Fibroblast of lung (primary cell): ENCODE measurements around the gene ADAMTS3. TPM values are rescaled to one million over a fixed set of nuclear protein-coding genes. Genes with fewer than 3 reads are reported as not detected.

Experiments used
- DNase-seq, 2 donors: peaks; one replicate each; pipeline versions ENCODE4 v3.0.0 to v3.0.0-alpha.2; 2010; ENCODE audit warnings: low read depth in 2 of 2
- H2AFZ ChIP-seq: 2 replicates; pipeline ENCODE4 v1.5.1; 2012; ENCODE audit warnings: low read length, control low read depth, inconsistent platforms
- H3K27ac ChIP-seq: 2 replicates; pipeline ENCODE4 v1.5.1; 2011; ENCODE audit warnings: low read length, control low read depth; ENCODE audit not compliant: insufficient read depth
- H3K27me3 ChIP-seq: 2 replicates; pipeline ENCODE4 v1.5.1; 2011; ENCODE audit warnings: mild to moderate bottlenecking, low read length; ENCODE audit not compliant: control insufficient read depth, insufficient read depth
- H3K36me3 ChIP-seq: 2 replicates; pipeline ENCODE4 v1.5.1; 2011; ENCODE audit warnings: low read length; ENCODE audit not compliant: control insufficient read depth, insufficient read depth
- H3K4me1 ChIP-seq: 2 replicates; pipeline ENCODE4 v1.5.1; 2011; ENCODE audit warnings: low read length; ENCODE audit not compliant: control insufficient read depth, insufficient read depth; ENCODE audit errors: extremely low read depth
- H3K4me2 ChIP-seq: 2 replicates; pipeline ENCODE4 v1.5.1; 2011; ENCODE audit warnings: low read length, control low read depth; ENCODE audit not compliant: insufficient read depth; ENCODE audit errors: extremely low read depth
- H3K4me3 ChIP-seq, 4 experiments: fragments of 200-600 bp in 1 of 4; sonication (generic) in 1 of 4; replicated peaks in 1 of 4; 2 replicates each; pipeline ENCODE4 v1.5.1; 2011 to 2016; ENCODE audit warnings: low read length in 4 of 4, low read depth in 3 of 4, mild to moderate bottlenecking in 3 of 4, control low read depth in 2 of 4, inconsistent platforms in 1 of 4, mixed read lengths in 1 of 4; ENCODE audit not compliant: insufficient read depth in 1 of 4; ENCODE audit errors: control extremely low read depth in 1 of 4
- H3K79me2 ChIP-seq: 2 replicates; pipeline ENCODE4 v1.5.1; 2012; ENCODE audit warnings: mild to moderate bottlenecking, low read length, inconsistent platforms; ENCODE audit not compliant: control insufficient read depth, insufficient read depth
- H3K9ac ChIP-seq: 2 replicates; pipeline ENCODE4 v1.5.1; 2011; ENCODE audit warnings: mild to moderate bottlenecking, low read length, control low read depth; ENCODE audit not compliant: insufficient read depth
- H3K9me3 ChIP-seq: 2 replicates; pipeline ENCODE4 v1.5.1; 2012; ENCODE audit warnings: low read depth, low read length; ENCODE audit not compliant: control insufficient read depth, insufficient read depth
- H4K20me1 ChIP-seq: 2 replicates; pipeline ENCODE4 v1.5.1; 2011; ENCODE audit warnings: low read length; ENCODE audit not compliant: control insufficient read depth, insufficient read depth; ENCODE audit errors: extremely low read depth
- CTCF ChIP-seq, 2 donors: IDR thresholded peaks in 1 of 2; conservative IDR thresholded peaks in 1 of 2; 1 replicate in 1 of 2; 2 replicates in 1 of 2; pipeline ENCODE4 v1.5.1; 2011 to 2012; ENCODE audit warnings: low read length in 2 of 2, control low read depth in 1 of 2, inconsistent platforms in 1 of 2, low read depth in 1 of 2, mild to moderate bottlenecking in 1 of 2
- EZH2 ChIP-seq: IDR thresholded peaks from 2 replicates; pipeline ENCODE4 v1.5.1; 2012; ENCODE audit warnings: low read length, control low read depth, mild to moderate bottlenecking; ENCODE audit errors: missing control alignments
- polyA plus RNA-seq, 2 donors: library from polyadenylated mRNA; depleted of rRNA in 1 of 2; stranded (reverse) in 1 of 2; unstranded in 1 of 2; fragments of >200 nt; gene quantifications; 2 replicates each; pipeline ENCODE4 v1.2.1, GENCODE V29; 2011 to 2012; ENCODE audit warnings: missing spikeins in 1 of 2
- total RNA-seq: library from RNA; depleted of rRNA; stranded (reverse); fragments of >200 nt; gene quantifications from 2 replicates; pipeline ENCODE4 v1.2.1, GENCODE V29; 2014

The ADAMTS3 gene
- total and polyA plus RNA-seq, 2 donors (not counting 1 experiment from before 2014, with no cell fraction given) = 0.86 to 2.1 TPM

DNA sequence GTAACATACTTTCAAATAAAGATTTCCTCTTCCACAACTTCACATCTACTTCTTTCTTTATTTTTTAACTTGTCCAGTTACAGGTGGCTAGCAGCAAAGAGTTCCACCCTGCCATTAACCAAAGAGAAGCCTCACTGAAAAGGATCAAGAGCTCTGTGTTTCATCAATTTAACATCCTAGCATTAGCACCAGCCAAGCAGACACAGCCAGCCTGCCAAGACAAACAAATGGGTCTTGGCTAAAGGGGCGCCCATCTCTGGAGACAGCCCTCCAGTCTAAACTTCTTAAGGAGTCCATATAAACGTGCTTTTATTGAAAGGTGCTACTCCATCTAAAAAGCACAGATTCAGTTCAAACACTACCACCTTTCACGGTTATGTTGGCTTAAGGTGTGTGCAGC lies 105.3 kb downstream of the ADAMTS3 start:
- Histone ChIP-seq H3K36me3 (no peaks in the 10 kb centered on the region), H3K27ac (no peak overlapping the region)

GRCh38 chr4:72457158-72457557 lies 111.9 kb downstream of the ADAMTS3 start:
- no peaks in the 10 kb centered on the region for H4K20me1 ChIP-seq
- peak in 1 of 2 donors; percentile 43 for DNase-seq
- H3K9ac ChIP-seq = no peak overlapping the region
- H3K4me1 ChIP-seq = no peaks in the 10 kb centered on the region
- no peaks in the 10 kb centered on the region for H3K79me2 ChIP-seq
- no peak overlapping the region for H3K27ac ChIP-seq
- H3K27me3 ChIP-seq = no peaks in the 10 kb centered on the region
- H2AFZ ChIP-seq = no peak overlapping the region
- no peaks in the 10 kb centered on the region for H3K36me3 ChIP-seq
- TF ChIP-seq EZH2 (no peak), CTCF (conservative IDR thresholded peaks at IDR 0.05 in 1 of 2, IDR thresholded peaks at IDR 0.05 in 1 of 2; ENCODE audit: low read depth in 1 of 2, low read length in 2 of 2) (no peak)
- no peaks in the 10 kb centered on the region for H3K9me3 ChIP-seq
- H3K4me2 ChIP-seq = no peak overlapping the region
- H3K4me3 ChIP-seq = no peak overlapping the region

More for the DNA sequence above, 105.3 kb downstream of the ADAMTS3 start:
- DNase-seq = no peak
- H3K9me3 ChIP-seq = no peaks in the 10 kb centered on the region
- no peak overlapping the region for H3K9ac ChIP-seq
- no peaks in the 10 kb centered on the region for H4K20me1 ChIP-seq
- H3K4me1 ChIP-seq = no peaks in the 10 kb centered on the region
- no peak overlapping the region for H3K4me3 ChIP-seq
- H2AFZ ChIP-seq = no peak overlapping the region
- H3K4me2 ChIP-seq = no peak overlapping the region
- TF ChIP-seq CTCF (conservative IDR thresholded peaks at IDR 0.05 in 1 of 2, IDR thresholded peaks at IDR 0.05 in 1 of 2; ENCODE audit: low read depth in 1 of 2, low read length in 2 of 2) (no peak), EZH2 (no peak)
- H3K27me3 ChIP-seq = no peaks in the 10 kb centered on the region
- H3K79me2 ChIP-seq = no peaks in the 10 kb centered on the region

GRCh38 chr4:72451349-72451748 lies 117.7 kb downstream of the ADAMTS3 start:
- Histone ChIP-seq H3K27ac (no peak overlapping the region), H3K4me2 (no peak overlapping the region), H3K36me3 (no peaks in the 10 kb centered on the region), H3K27me3 (no peaks in the 10 kb centered on the region), H3K79me2 (no peaks in the 10 kb centered on the region), H4K20me1 (no peaks in the 10 kb centered on the region), H3K9ac (no peak overlapping the region), H2AFZ (no peak overlapping the region), H3K4me1 (no peaks in the 10 kb centered on the region), H3K9me3 (no peaks in the 10 kb centered on the region), H3K4me3 (no peak overlapping the region)
- TF ChIP-seq EZH2 (no peak), CTCF (conservative IDR thresholded peaks at IDR 0.05 in 1 of 2, IDR thresholded peaks at IDR 0.05 in 1 of 2; ENCODE audit: low read depth in 1 of 2, low read length in 2 of 2) (no peak)
- peak in 1 of 2 donors; percentile 11 for DNase-seq
